Ascending aorta (tissue), 2 donors: Measurements from ENCODE around the gene NUMBL. TPM values are rescaled to one million over a fixed set of nuclear protein-coding genes. Genes with fewer than 3 reads are reported as not detected.
A peak's percentile ranks its signal among the peaks of the same experiment; 100 is the strongest.
"Not testable (repeated sequence)": the region's sequence is repeated elsewhere in the genome, so short reads cannot be mapped to it uniquely, and the experiment has no call there.

Source experiments
- DNase-seq, 2 donors: peaks; one replicate each; pipeline ENCODE4 v3.0.0-alpha.2; 2019; ENCODE audit warnings: low spot score in 2 of 2
- H3K27ac ChIP-seq, 2 donors: fragments of 200-600 bp; sonication (generic); one replicate each; pipeline ENCODE4 v1.5.1; 2016 to 2017; ENCODE audit warnings: mild to moderate bottlenecking in 1 of 2
- H3K27me3 ChIP-seq: fragments of 200-600 bp; sonication (generic); one replicate; pipeline ENCODE4 v1.5.1; 2017
- H3K36me3 ChIP-seq, 2 donors: fragments of 200-600 bp; sonication (generic); one replicate each; pipeline ENCODE4 v1.5.1; 2016
- H3K4me1 ChIP-seq, 2 donors: fragments of 200-600 bp; sonication (generic); one replicate each; pipeline ENCODE4 v1.5.1; 2016 to 2017; ENCODE audit warnings: mild to moderate bottlenecking in 1 of 2
- H3K4me3 ChIP-seq, 2 donors: fragments of 200-600 bp; sonication (generic); one replicate each; pipeline ENCODE4 v1.5.1; 2016 to 2017; ENCODE audit warnings: mild to moderate bottlenecking in 1 of 2
- H3K9me3 ChIP-seq, 2 donors: fragments of 200-600 bp; sonication (generic); one replicate each; pipeline ENCODE4 v1.5.1; 2016
- CTCF ChIP-seq, 3 experiments: fragments of 200-600 bp in 2 of 3; fragments of 450-650 bp in 1 of 3; sonication (generic) in 2 of 3; IDR thresholded peaks; one replicate each; pipeline ENCODE4 v1.5.1; 2016 to 2019; ENCODE audit warnings: antibody characterized with exemption in 3 of 3, mild to moderate bottlenecking in 1 of 3, moderate library complexity in 1 of 3
- intact Hi-C: fragments of 100-400 bp; cut with DNase I; formaldehyde crosslinking; loops from one replicate; pipeline ENCODE4 v1.15.1; 2023
- total RNA-seq: library from RNA; depleted of rRNA; stranded (reverse); fragments of >200 nt; gene quantifications from one replicate; pipeline ENCODE4 v1.1.0, GENCODE V29; 2016

The NUMBL gene
- total RNA-seq, 1 donor from 2014 or later: 360 TPM

- Histone ChIP-seq H3K9me3 (no peaks in the 10 kb centered on the region), H3K36me3 (peaks cover 89 to 97% of the 10 kb centered on the region in 2 donors), H3K27me3 (no peaks in the 10 kb centered on the region), H3K27ac (no peak overlapping the region), H3K4me1 (no peaks in the 10 kb centered on the region), H3K4me3 (no peak overlapping the region)
- intact Hi-C loops: no loop called here
- no peak for TF ChIP-seq CTCF (IDR thresholded peaks at IDR 0.05)
- DNase-seq: no peak
Measured at GRCh38 chr19:40733149-40733548, 42.7 kb upstream of the NUMBL start.

- peaks cover 91 to 99% of the 10 kb centered on the region in 2 donors for H3K36me3 ChIP-seq
- H3K27ac ChIP-seq, DNase-seq, H3K4me1 ChIP-seq, H3K4me3 ChIP-seq, H3K27me3 ChIP-seq, H3K9me3 ChIP-seq, intact Hi-C loops: not testable (repeated sequence)
Measured at GRCh38 chr19:40732304-40732703, 41.9 kb upstream of the NUMBL start.

- H3K4me3 ChIP-seq, H3K27me3 ChIP-seq, intact Hi-C loops, H3K27ac ChIP-seq, H3K4me1 ChIP-seq, H3K9me3 ChIP-seq, DNase-seq: not testable (repeated sequence)
- H3K36me3 ChIP-seq: peaks cover 88 to 99% of the 10 kb centered on the region in 2 donors
Measured at GRCh38 chr19:40730065-40730464, 39.6 kb upstream of the NUMBL start.

- no peaks in the 10 kb centered on the region for H3K27me3 ChIP-seq
- no peak overlapping the region for H3K4me3 ChIP-seq
- H3K9me3 ChIP-seq: no peaks in the 10 kb centered on the region
- peaks cover 67 to 80% of the 10 kb centered on the region in 2 donors for H3K36me3 ChIP-seq
- peaks cover 0 to 25% of the 10 kb centered on the region in 2 donors for H3K4me1 ChIP-seq
- H3K27ac ChIP-seq: no peak overlapping the region
- intact Hi-C loops: no loop called here
- DNase-seq: no peak
- TF ChIP-seq CTCF (IDR thresholded peaks at IDR 0.05): no peak
Measured at GRCh38 chr19:40726279-40726678, 35.8 kb upstream of the NUMBL start.

GRCh38 chr19:40724855-40725254 is 34.4 kb upstream of the NUMBL start:
- DNase-seq: no peak
- no peak overlapping the region for H3K27ac ChIP-seq
- no peak overlapping the region for H3K4me3 ChIP-seq
- no peaks in the 10 kb centered on the region for H3K27me3 ChIP-seq
- no peaks in the 10 kb centered on the region for H3K9me3 ChIP-seq
- peaks cover 53 to 65% of the 10 kb centered on the region in 2 donors for H3K36me3 ChIP-seq
- TF ChIP-seq CTCF (IDR thresholded peaks at IDR 0.05): no peak
- H3K4me1 ChIP-seq: peaks cover 4 to 35% of the 10 kb centered on the region in 2 donors
- intact Hi-C loops: no loop called here

- intact Hi-C loops: no loop called here
- H3K4me1 ChIP-seq: peaks cover 7 to 40% of the 10 kb centered on the region in 2 donors
- peaks cover 48 to 60% of the 10 kb centered on the region in 2 donors for H3K36me3 ChIP-seq
- H3K9me3 ChIP-seq: no peaks in the 10 kb centered on the region
- H3K27ac ChIP-seq: no peak overlapping the region
- no peak for DNase-seq
- H3K27me3 ChIP-seq: no peaks in the 10 kb centered on the region
- TF ChIP-seq CTCF (IDR thresholded peaks at IDR 0.05): no peak
- H3K4me3 ChIP-seq: no peak overlapping the region
Measured at GRCh38 chr19:40724315-40724714, 33.9 kb upstream of the NUMBL start.

GRCh38 chr19:40723661-40724254 is 33.3 kb upstream of the NUMBL start:
- H3K9me3 ChIP-seq: no peaks in the 10 kb centered on the region
- H3K36me3 ChIP-seq: peaks cover 43 to 54% of the 10 kb centered on the region in 2 donors
- no peak for TF ChIP-seq CTCF (IDR thresholded peaks at IDR 0.05)
- DNase-seq: no peak
- H3K27me3 ChIP-seq: no peaks in the 10 kb centered on the region
- H3K4me1 ChIP-seq: peaks cover 7 to 41% of the 10 kb centered on the region in 2 donors
- no peak overlapping the region for H3K4me3 ChIP-seq
- peak overlapping the region in 1 of 2 donors; percentile 27 for H3K27ac ChIP-seq
- intact Hi-C loops: no loop called here
